Stimulated activated CD8-positive, alpha-beta memory T cell treated with anti-CD3 and anti-CD28 coated beads, Interleukin-7, amount 100 ng/mL, for 4 hours (primary cell): ENCODE results near the gene ATP2B3.

Experiments used
- DNase-seq, 2 donors: peaks; one replicate each; pipeline ENCODE4 v3.0.0-alpha.2; 2020; ENCODE audit warnings: low read depth in 2 of 2

The ATP2B3 gene

GRCh38 chrX:153611298-153612095 lies 94.1 kb downstream of the ATP2B3 start:
- no peak for DNase-seq

GRCh38 chrX:153612413-153612812 lies 95.0 kb downstream of the ATP2B3 start:
- DNase-seq: no peak

DNA sequence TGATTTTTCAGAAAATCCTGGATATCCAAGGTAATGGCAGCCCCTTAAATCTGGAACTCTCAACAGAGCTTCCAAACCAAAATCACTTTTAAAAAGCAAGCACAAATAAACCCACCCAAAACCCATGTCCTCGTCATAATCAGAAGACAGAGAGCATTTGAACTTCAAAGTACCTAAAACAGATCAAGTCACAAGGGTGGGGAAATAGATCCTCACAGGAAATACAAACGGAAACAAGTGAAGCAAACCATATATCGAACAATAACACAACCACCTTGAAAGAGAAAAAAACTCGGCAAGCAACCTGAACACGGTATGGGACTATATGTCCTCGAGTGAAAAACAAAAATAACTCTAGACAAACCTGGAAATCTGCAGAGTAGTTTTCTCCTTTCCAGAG lies 97.4 kb downstream of the ATP2B3 start:
- DNase-seq: no peak

- no peak for DNase-seq
Measured at GRCh38 chrX:153620576-153620975, 103.1 kb downstream of the ATP2B3 start.

DNA sequence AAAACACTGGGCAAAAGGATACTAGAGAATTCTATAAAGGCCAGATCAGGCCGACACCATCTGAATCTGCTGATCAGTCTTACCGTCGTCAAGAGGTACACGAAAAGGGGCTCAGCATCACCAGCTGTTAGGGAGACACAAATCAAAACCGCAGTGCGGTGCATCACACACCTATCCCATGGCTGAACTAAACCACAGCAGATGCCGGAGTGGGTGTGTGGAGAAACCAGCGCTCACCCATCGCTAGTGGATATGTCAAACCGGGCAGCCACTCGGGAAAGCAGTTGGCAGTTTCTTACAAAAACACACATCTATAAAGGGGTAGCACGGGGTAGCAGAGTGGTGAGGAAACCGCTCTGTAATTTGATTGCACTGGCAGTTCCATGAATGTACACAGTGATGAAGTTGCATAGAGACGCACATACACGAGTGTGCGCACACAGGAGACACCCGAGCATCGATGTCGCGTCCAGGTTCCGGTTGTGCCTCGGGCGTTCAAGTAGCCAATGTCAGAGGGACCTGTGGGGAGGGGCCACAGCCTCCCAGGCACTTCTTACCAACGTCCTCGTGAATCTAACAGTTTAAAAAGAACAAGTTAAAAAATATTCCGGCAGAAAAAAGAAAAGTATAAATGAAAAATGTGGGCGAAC lies 104.6 kb downstream of the ATP2B3 start:
- DNase-seq: no peak

DNA sequence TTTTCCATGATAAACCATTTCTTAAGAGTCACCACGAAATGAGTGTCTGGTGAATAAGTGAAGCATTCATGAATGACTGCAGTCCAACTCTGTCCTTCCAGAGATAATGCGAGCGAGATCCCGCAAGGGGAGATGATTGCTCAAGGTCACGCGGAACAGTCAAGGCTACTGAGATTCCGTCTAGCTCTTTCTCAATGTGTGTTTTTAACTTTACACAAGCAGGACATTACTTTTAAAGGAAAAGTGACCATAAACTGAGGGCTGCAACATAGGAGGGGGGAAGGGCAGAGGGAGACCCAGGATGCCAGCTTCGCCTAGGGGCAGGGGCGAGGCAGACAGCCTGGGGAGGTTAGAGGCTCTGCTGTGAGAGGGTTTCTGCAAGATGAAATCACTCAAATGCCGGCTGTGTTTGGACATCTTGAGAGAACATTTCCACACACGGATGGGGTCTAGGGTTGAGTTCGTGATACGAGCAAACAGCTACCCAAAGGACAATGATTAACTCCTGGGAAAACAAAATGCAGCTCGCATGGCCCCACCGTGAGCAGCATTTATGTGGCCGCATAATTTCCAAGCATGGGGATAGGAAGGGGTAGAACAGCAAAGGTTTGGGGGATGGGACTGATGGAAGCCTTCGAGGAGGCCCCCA lies 105.3 kb downstream of the ATP2B3 start:
- DNase-seq: no peak

DNA sequence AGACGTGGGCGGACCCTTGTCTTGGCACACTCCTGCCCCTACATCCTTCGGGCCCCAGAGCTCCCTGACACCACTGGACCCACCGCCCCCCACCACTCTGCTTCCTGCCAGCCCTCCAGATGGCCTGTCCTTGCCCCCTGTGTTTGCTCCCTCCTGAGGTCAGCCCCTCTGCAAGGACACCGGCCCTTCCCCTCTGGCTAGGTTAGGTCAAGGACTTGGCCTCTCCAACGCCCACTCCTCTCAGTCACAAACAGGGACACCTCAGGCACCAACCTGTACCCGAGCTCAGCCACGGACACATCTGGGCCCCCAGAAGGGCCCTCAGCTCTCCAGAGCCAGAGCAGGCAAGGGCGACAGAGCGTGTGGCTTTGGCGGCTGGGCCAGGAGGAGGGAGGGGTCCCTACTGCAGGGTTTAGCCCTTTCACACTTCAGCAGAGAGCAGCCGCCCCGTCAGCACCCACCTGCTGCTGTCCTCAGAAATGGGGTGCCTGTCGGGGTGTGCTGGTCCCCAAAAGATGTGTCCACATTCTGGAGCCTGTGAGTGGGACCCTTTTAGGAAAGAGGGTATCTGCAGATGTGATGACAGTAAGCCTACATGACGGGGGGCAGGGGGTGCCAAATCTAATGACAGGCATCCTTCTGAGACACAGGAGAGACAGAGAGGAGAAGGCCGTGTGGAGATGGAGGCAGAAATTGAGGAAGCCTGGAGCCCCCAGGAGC lies 106.0 kb downstream of the ATP2B3 start:
- DNase-seq: no peak

GRCh38 chrX:153624196-153625091 lies 107.0 kb downstream of the ATP2B3 start:
- no peak for DNase-seq

GRCh38 chrX:153625271-153626024 lies 108.0 kb downstream of the ATP2B3 start:
- no peak for DNase-seq

DNA sequence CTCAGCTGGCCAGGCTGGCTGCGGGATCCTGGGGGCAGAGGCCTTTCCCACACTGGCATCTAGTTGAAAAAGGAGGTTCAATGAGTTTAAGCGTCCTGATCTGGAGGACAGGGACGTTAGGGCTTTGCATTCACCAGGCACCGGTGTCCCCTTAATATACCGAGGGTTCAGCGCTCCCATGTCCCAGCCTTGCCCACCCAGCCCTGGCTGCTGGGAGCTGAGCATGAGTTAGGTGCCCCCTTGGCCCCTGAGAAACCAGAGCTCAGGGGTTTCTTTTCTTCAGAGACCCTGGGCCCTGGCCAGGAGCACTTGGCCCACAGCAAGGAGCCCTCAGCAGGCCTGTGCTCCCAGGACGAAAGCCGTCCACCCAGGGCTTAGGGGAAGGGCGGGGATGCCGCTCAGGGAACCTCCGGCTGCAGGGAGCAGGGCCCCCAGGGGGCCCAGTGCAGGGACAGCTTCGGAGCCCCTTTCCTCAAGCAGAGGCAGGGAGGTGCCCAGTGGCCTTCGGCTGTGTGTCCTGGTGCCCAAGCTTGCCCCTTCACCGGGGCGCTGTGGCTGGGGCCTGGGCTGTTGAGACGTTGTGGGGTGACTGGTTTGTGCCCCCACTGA lies 108.7 kb downstream of the ATP2B3 start:
- no peak for DNase-seq

DNA sequence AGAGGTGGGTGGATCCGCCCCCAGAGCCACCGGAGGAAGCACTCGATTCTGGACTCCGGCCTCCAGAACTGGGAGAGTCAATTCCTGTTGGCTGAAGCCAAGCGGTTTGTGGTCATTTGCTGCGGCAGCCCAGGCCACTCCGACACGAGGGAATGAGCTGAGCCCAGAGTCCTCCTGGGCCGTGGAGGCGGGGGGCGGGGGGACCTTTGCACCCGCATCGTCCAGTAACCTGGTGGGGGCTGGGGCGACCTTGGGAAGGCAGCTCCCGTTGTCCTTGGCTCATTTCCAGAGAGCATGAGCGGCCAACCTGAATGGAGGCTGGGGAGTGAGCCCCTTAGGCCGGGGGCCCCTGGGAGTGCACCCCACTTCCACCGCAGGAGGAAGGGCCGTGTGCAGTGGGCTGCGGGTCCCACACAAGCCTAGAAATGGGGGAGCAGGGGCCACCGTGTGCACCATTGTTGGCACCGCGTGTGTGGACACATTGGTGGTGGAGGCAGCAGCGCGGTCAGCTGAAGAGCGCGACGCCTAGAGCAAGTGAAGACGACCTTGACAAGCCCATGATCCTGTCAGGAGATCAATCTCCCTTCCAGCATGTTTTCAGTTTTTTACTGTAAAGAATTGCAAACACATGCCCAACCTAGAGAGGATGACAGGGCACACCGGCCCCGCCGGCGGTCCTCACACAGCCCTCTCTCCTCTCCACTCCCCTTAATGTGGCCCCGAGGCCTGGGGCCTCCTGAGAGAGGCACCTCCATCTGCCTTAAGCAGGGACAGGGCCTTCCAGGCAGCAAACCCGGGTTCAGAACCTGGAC lies 109.6 kb downstream of the ATP2B3 start:
- no peak for DNase-seq

DNA sequence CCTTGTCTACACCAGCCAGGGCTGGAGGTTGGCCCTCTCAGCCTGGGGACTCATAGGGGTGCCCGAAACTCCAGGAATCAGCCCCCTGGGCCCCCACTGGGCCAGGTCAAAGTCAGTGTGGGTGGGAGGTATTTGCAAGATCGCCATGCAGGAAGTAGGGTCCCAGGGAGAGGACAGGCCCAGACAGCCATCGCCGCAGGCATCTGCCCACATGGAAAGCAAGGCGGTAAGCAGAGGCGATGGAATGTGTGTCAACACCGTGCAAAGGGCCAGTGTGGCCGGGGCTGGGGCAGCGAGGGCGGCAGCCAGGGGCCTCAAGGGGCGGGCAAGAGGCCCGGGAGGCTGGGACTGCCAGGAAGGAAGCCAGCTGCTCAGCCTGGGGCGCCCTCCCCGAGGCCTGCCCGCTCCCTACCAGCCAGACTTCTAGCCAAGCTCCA lies 110.3 kb downstream of the ATP2B3 start:
- DNase-seq: no peak

GRCh38 chrX:153628129-153628528 lies 110.7 kb downstream of the ATP2B3 start:
- DNase-seq: no peak

DNA sequence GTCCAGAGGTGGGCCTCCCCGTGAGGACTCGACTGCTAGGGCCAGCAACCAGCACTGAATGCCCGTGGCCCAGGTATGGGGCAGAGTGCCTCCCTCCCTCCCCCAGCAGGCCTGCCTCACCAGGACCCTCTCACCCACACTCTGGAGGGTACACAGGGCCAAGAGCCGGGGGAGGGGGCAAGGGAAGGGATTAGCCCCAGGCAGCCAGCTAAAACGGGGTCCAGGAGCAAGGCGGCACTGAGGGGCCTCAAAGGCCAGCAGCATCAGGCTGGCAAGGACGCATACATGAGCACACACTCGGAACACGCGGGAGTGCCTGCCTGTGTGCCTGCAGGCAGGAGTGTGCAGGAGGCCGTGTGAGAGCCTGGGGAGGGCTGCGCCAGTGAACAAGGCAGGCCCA lies 111.2 kb downstream of the ATP2B3 start:
- no peak for DNase-seq

GRCh38 chrX:153631346-153631745 lies 113.9 kb downstream of the ATP2B3 start:
- DNase-seq: no peak

DNA sequence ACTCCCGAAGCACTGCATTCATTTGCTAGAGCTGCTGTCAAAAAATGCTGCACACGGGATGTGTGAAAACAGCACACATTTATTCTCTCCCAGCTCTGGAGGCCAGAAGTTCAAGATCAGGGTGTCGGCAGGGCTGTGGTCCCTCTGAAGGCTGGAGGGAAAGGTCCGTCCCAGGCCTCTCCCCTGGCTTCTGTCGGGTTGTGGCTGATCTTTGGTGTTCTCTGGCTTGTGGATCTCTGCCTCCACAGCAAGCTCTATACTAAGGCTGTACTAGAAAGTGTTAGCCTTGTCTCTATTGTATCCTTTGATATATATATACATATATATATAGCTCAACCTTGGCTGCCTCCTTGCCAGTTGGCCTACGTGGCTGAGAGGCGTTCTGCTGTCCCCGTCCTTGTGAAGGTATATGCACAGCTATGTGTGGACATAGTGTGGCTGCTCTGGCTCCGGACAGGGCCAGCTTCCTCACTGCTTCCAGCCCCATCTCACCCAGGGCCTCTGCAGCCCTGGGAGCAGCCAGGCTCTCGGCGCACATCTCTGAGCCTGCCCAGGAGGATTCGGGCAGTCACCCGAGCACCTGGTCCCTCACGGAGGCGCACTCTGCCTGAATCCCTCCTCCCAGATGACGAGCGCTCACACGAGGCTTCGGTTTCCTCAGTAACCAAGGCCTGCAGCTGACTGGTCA lies 114.6 kb downstream of the ATP2B3 start:
- DNase-seq: no peak
